ENCODE data around the gene IL5.

IL5 gene

GRCh38 chr5:132497488-132497997, 45.8 kb downstream of the IL5 start:
- H3K9ac ChIP-seq (ENCODE audit: low read length): peak overlapping the region; percentile 93
- peaks cover 45% of the 10 kb centered on the region for H3K4me1 ChIP-seq (ENCODE audit: low read length)
- no peaks in the 10 kb centered on the region for H3K79me2 ChIP-seq (ENCODE audit: low read length)
- H3K9me3 ChIP-seq (ENCODE audit: insufficient read depth, low read length): no peaks in the 10 kb centered on the region
- no peaks in the 10 kb centered on the region for H3K27me3 ChIP-seq (ENCODE audit: low read depth, low read length)
- H3K4me3 ChIP-seq (ENCODE audit: low read length): peak overlapping the region; percentile 92
- TF ChIP-seq EZH2phosphoT487 (IDR thresholded peaks at IDR 0.05; ENCODE audit: low read depth) (no peak), CTCF (IDR thresholded peaks at IDR 0.05; ENCODE audit: low read depth, low read length) (no peak)
- H3K36me3 ChIP-seq (replicated peaks; ENCODE audit: low read depth, low read length): no peaks in the 10 kb centered on the region
- H4K20me1 ChIP-seq (ENCODE audit: insufficient read depth, low read length): no peaks in the 10 kb centered on the region
- H2AFZ ChIP-seq (ENCODE audit: low read depth, low read length): no peak overlapping the region
- H3K27ac ChIP-seq (ENCODE audit: low read length): no peak overlapping the region
- H3K4me2 ChIP-seq (ENCODE audit: low read length): peak overlapping the region; percentile 86

GRCh38 chr5:132496631-132497487, 46.5 kb downstream of the IL5 start:
- Histone ChIP-seq H3K4me3 (ENCODE audit: low read length) (peak overlapping the region; percentile 92), H3K9me3 (ENCODE audit: insufficient read depth, low read length) (no peaks in the 10 kb centered on the region), H3K79me2 (ENCODE audit: low read length) (no peaks in the 10 kb centered on the region), H2AFZ (ENCODE audit: low read depth, low read length) (0 out of 2 replicates have a peak overlapping the region, but pooled peaks have one; percentile 11), H3K4me1 (ENCODE audit: low read length) (peaks cover 52% of the 10 kb centered on the region), H3K27ac (ENCODE audit: low read length) (peak overlapping the region; percentile 64), H3K4me2 (ENCODE audit: low read length) (peak overlapping the region; percentile 86), H3K9ac (ENCODE audit: low read length) (peak overlapping the region; percentile 93), H4K20me1 (ENCODE audit: insufficient read depth, low read length) (no peaks in the 10 kb centered on the region), H3K27me3 (ENCODE audit: low read depth, low read length) (peaks cover 4% of the 10 kb centered on the region; the same call in 1 of the 2 replicates), H3K36me3 (replicated peaks; ENCODE audit: low read depth, low read length) (no peaks in the 10 kb centered on the region)
- TF ChIP-seq EZH2phosphoT487 (IDR thresholded peaks at IDR 0.05; ENCODE audit: low read depth) (no peak), CTCF (IDR thresholded peaks at IDR 0.05; ENCODE audit: low read depth, low read length) (no peak)

- Histone ChIP-seq H3K9ac (ENCODE audit: low read length) (peak overlapping the region; percentile 93), H4K20me1 (ENCODE audit: insufficient read depth, low read length) (no peaks in the 10 kb centered on the region), H3K4me2 (ENCODE audit: low read length) (peak overlapping the region; percentile 86), H3K79me2 (ENCODE audit: low read length) (no peaks in the 10 kb centered on the region), H3K36me3 (replicated peaks; ENCODE audit: low read depth, low read length) (no peaks in the 10 kb centered on the region), H2AFZ (ENCODE audit: low read depth, low read length) (peak overlapping the region; percentile 19; the same call in 1 of the 2 replicates), H3K4me3 (ENCODE audit: low read length) (peak overlapping the region; percentile 92), H3K27me3 (ENCODE audit: low read depth, low read length) (peaks cover 4% of the 10 kb centered on the region; the same call in 1 of the 2 replicates), H3K9me3 (ENCODE audit: insufficient read depth, low read length) (no peaks in the 10 kb centered on the region), H3K27ac (ENCODE audit: low read length) (peak overlapping the region; percentile 64), H3K4me1 (ENCODE audit: low read length) (peaks cover 51% of the 10 kb centered on the region)
- TF ChIP-seq CTCF (IDR thresholded peaks at IDR 0.05; ENCODE audit: low read depth, low read length) (no peak), EZH2phosphoT487 (IDR thresholded peaks at IDR 0.05; ENCODE audit: low read depth) (no peak)
Measured at GRCh38 chr5:132496191-132496630, 47.1 kb downstream of the IL5 start.

GRCh38 chr5:132495667-132496190, 47.6 kb downstream of the IL5 start:
- H3K4me3 ChIP-seq (ENCODE audit: low read length): peak overlapping the region; percentile 92
- H3K27ac ChIP-seq (ENCODE audit: low read length): peak overlapping the region; percentile 64
- H3K4me1 ChIP-seq (ENCODE audit: low read length): peaks cover 46% of the 10 kb centered on the region
- H3K36me3 ChIP-seq (replicated peaks; ENCODE audit: low read depth, low read length): no peaks in the 10 kb centered on the region
- peaks cover 4% of the 10 kb centered on the region; the same call in 1 of the 2 replicates for H3K27me3 ChIP-seq (ENCODE audit: low read depth, low read length)
- H2AFZ ChIP-seq (ENCODE audit: low read depth, low read length): peak overlapping the region; percentile 19; the same call in 1 of the 2 replicates
- peak overlapping the region; percentile 86 for H3K4me2 ChIP-seq (ENCODE audit: low read length)
- TF ChIP-seq CTCF (IDR thresholded peaks at IDR 0.05; ENCODE audit: low read depth, low read length) (peak; percentile 10; the same call in 1 of the 2 replicates), EZH2phosphoT487 (IDR thresholded peaks at IDR 0.05; ENCODE audit: low read depth) (no peak)
- peak overlapping the region; percentile 93 for H3K9ac ChIP-seq (ENCODE audit: low read length)
- no peaks in the 10 kb centered on the region for H3K79me2 ChIP-seq (ENCODE audit: low read length)
- H3K9me3 ChIP-seq (ENCODE audit: insufficient read depth, low read length): no peaks in the 10 kb centered on the region
- no peaks in the 10 kb centered on the region for H4K20me1 ChIP-seq (ENCODE audit: insufficient read depth, low read length)

All from OCI-LY3 (cell line).